Measurements from ENCODE around the gene WDFY2.

DNA sequence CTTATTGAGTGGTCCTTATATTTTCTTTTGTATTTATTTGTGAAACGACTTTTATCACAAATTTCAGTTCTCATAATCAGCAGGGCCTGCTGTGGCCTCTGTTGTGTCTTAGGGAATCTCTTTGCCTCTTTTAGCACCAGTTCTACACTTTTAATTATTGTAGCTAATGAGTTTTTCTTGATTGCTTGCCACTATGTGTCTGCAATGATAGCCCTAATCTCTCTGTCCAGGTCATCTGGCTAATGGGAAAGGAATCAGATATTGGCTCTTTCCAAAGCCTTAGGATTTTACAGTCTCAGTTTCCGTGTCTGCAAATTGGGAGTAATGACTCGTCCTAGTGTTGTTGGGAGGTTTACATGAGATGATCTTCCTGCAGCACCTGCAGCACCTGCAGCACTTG lies 10.2 kb downstream of the WDFY2 start:
- TF ChIP-seq, protein P1, sequence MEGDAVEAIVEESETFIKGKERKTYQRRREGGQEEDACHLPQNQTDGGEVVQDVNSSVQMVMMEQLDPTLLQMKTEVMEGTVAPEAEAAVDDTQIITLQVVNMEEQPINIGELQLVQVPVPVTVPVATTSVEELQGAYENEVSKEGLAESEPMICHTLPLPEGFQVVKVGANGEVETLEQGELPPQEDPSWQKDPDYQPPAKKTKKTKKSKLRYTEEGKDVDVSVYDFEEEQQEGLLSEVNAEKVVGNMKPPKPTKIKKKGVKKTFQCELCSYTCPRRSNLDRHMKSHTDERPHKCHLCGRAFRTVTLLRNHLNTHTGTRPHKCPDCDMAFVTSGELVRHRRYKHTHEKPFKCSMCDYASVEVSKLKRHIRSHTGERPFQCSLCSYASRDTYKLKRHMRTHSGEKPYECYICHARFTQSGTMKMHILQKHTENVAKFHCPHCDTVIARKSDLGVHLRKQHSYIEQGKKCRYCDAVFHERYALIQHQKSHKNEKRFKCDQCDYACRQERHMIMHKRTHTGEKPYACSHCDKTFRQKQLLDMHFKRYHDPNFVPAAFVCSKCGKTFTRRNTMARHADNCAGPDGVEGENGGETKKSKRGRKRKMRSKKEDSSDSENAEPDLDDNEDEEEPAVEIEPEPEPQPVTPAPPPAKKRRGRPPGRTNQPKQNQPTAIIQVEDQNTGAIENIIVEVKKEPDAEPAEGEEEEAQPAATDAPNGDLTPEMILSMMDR (conservative IDR thresholded peaks at IDR 0.05; ENCODE audit: low read length) = no peak
- TF ChIP-seq EZH2phosphoT487 (IDR thresholded peaks at IDR 0.05; ENCODE audit: borderline replicate concordance) = no peak
